GM10847 (cell line): ENCODE results near the gene SELE.

Experiments used
- POLR2A ChIP-seq: IDR thresholded peaks from 2 replicates; pipeline ENCODE4 v1.6.1; 2011; ENCODE audit not compliant: insufficient read length; ENCODE audit errors: extremely low read depth

Gene SELE

DNA sequence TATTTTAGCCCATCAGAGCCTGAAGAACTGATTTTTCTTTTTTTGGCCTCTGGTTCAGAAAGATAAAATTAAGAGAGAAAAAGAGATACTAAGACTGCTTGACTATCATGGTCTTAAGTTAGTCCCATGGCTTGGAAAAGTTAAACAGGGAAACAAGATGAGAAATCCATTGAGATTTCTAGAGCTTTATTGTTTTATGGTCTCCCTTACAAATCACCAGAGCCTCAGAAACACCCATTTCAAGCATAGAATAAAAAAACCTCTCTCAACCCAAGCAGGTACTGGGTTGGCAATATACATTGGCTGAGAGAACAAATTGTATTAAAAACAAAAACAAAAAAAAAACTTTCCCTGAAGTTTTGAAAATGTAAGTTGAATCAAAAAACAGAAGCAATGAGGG, 3.9 kb downstream of the SELE start:
- no peak for TF ChIP-seq POLR2A

DNA sequence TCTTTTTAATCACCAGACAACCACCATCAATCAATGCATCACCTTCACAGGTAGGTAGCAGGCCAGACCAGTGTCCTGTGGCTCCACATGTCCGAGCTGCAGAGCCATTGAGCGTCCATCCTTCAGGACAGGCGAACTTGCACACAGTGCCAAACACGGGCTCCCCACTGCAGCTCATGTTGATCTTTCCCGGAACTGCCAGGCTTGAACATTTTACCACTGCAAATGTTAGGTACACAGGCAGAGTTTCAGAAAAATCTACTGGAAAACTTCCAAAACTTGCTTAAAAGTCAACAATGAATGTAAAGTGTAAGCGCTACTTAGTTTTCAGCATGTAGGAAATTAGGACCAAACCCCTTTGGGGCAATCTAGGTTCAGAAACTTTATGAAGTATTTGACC, 6.6 kb downstream of the SELE start:
- no peak for TF ChIP-seq POLR2A

DNA sequence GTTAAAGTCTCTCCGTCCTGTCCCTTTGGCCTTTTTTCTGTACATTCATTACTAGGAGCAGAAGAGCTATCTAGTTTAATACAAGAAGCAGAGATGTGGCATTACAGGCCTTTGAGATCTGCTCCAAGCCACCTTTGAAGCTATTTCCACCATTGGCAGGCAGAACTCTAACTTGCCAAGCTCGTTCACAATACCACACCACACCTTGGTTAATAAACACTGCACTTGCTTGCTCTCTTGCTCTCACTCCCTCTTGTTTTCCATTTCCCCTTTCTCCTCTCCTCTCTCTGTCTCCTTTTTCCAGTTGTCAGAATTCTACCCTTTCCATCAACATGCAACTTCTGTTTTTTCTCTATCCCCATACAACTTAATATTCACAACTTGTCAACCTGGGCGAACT, 7.0 kb downstream of the SELE start:
- no peak for TF ChIP-seq POLR2A

DNA sequence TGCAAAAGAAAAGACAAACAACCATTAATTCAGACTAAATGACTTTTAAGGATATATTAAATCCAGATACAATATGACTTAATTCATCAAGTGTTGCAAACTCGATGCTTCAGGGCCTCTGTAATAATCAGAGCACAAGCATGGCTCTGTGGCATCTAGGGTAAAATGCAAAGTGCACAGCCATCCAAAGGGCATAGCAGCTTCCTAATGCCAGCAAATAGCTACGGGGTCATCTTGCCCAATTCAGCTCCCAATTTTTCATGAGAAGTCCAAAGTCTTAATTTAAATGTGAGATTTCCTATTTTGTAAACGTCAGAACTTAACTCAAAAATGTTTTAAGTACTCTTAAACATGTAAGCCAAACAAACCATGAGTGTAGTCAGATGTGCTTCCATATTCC, 7.9 kb downstream of the SELE start:
- TF ChIP-seq POLR2A, result no peak

DNA sequence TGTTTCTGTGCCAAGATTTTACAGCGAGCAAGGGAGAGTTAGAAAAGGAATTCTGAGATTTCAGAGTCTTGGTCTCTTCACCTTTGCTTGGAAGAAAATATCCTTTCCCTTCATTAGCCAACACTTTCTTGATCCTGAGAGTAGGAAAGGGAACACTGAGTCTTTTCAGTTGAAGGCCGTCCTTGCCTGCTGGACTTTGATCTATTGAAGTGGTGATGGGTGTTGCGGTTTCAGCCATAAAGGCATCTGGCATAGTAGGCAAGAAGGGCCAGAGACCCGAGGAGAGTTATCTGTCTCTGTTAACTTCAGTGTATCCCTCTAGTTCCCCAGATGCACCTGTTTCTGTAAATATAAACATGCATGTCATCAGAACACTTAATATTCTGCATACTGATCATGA, 9.7 kb downstream of the SELE start:
- no peak for TF ChIP-seq POLR2A

DNA sequence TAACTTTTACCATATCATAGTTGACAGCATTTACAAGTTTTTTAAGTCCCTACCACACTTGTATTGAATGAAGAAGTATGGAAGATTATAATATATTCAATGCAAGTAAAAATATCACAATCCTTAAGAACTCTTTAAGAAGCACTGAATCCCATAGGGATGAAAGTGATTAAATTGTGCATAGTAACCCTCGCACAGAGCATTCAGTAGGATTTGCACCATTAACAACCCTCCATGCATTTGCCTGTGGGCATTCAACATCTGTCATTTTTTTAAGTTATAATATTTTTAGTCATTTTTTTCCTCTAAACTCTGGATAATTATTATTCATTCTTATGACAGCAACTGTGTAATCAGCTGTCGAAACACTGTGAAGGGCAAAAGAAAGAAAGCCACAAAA, 10.1 kb downstream of the SELE start:
- TF ChIP-seq POLR2A, result no peak

DNA sequence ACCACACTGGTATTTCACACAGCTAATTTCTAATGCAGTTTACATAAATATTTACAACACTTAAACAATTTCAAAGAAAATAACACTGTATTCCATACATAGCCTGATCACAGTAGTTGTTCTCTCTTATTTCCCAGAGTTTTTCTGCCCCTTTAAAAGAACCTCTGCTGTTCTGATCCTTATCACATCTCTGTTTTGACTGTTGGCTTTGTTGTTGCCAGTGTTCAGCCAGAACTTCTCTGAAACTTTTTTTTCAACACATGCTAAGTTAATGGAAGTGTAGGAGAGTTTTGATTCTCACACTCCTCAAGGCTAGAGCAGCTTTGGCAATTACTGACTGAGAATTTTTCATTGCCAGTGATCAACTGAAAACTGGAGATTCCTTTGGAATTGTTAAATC, 11.1 kb downstream of the SELE start:
- TF ChIP-seq POLR2A, result no peak

DNA sequence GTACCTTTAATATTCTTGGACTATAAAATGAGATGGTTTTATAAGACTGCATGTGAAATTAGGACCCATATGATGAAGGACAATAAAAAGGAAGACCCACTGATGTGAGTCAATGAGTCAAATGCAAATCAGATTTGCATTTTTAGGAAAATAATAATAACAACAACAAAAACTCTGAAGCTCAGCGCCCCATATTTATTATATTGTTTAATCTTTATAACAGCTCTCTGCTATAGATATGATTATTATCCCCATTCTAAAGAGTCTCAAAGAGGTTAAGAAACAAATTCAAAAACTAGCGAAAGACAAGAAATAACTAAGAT, 21.6 kb downstream of the SELE start:
- no peak for TF ChIP-seq POLR2A

DNA sequence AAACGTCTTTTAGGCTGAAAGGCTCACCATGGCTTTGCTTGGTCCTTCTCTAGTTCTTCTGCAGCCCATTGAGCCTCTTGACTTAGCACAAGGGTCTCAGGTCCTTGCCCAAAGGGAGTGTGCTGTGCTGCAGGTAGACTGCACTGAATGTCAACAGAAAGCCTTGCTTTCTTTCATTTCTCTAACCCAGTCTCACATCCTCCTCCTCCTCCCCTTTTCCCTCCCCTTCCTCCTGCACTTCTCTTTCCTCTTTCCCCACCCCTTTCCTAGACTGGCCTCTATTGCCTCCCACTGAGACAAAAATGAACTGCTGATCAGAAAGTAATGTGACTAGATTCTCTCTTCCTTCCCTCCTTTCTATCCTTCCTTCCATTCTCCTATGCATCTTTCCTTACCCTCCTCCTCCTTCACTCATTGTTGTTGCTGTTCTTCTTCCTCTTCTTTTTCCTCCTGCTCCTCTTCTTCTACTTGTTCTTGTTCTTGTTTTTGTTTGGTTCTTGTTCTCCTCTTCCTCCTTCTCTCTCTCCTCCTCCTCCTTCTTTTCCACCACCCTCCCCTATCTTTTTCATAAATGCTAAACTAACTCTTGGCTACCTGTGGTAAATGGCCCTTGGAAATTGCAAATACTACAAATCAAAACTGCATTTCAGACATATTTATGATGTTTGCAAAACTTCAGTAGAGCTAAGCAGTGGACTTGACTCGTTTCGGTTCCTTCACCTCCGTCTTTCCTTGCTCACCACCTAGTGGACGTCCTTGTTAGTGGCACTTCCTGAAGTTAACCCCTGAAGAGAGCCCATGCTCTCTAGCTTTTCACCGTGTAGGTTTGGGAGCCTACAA, 22.2 kb downstream of the SELE start, which contains the start of gene SELL:
TSS of gene SELL (minus strand) at position 152 of the 840 bp plus-strand sequence. CDS start at position 30, 122 bp downstream.
- peak; percentile 49 for TF ChIP-seq POLR2A

DNA sequence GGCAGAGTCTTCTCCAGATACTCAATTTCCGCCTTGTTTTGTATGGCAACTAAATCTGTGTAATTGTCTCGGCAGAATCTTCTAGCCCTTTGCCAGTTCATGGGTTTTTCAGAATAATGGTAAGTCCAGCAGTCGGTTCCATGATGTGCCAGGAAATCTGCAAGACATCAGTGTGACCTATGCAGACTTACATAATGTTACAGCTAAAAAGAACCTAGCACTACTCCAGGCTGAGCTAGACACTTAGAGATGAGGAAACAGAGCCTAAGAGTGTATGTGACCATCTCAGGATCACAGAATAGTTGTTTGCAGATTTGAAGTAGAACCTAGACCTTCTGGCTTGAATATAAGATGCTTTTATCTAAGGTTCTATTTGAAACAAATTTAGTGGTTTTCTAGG, 25.2 kb downstream of the SELE start:
- TF ChIP-seq POLR2A, result no peak

DNA sequence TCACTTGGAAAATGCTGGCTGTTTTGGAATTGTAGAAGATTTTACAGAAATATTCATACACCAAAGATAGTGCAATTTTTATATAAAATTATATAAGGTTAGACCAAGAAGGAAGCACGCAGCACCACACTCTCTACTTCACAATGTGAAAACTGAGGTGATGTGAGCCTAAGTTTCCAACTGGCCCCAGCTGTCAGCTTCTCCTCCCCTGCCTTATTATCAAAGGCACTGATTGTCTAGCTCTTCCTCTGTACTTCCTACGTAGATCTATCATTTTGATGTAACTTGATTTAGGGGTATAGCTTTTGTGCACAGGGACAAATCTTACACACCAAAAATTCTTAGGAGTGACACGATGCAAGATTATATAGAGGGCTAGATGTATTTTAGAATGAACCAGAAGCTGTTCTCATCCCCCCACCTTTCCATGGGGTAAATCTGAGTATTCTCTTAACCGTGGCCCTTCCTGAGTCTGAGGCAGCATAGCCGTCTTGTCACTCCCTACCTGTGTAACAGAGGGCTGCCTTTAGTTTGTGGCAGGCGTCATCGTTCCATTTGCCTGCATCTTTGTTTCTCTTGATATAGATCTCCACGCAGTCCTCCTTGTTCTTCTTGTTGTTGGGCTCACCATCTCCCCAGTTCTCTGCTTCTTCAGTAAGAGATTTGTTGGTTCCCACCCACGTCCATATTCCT, 25.8 kb downstream of the SELE start:
- TF ChIP-seq POLR2A, result no peak

DNA sequence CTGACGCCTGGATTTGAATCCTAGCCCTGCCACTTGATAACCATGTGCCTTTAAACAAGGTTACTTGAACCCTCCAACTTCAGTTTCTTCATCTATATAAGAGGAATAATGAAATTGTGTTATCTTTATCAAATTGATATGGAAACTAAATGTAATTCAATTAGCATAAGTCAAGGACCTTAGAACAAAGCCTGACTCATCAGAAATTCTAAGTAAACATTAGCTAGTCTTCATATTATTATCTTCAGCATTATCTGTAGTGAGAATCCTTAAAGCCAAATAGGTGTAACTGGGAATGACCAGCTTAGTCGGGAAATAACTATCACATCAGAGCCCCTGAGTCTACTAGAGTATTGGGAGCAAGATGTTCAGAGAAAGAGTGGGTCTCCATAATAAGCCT, 29.1 kb downstream of the SELE start:
- no peak for TF ChIP-seq POLR2A

DNA sequence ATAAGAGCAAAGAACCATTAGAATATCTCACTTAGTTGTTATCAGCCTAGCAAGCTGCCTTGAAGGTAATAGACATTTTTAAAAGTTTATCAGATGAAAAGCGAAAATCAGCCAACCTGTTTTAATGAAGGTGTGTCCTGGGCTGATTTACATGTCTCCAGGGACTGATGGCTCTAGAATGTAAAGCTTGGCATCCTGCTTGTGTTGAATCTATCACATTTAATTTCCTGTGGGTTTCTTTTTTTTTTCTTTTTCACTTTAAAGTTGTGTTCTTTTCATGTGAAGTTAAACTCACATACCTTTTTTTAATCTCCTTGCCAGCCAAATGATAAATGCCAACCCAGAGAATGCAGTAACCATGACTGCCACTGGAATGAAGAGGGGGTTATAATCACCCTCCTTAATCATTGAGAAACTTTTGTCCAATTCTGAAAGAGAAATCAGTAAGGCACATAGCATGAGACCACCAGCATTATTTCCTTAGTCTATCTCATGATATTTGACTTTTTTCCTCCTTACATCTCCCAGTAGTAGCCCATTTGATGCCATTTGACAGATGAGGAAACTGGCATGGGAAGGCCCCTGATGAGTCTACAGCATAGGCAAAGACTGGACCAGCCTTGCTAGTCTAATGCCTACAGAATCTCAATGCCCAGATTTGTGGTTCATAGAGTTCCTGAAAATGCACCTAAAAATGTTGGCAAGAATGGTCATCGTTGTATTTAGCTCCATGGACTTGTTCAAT, 32.4 kb downstream of the SELE start:
- no peak for TF ChIP-seq POLR2A

DNA sequence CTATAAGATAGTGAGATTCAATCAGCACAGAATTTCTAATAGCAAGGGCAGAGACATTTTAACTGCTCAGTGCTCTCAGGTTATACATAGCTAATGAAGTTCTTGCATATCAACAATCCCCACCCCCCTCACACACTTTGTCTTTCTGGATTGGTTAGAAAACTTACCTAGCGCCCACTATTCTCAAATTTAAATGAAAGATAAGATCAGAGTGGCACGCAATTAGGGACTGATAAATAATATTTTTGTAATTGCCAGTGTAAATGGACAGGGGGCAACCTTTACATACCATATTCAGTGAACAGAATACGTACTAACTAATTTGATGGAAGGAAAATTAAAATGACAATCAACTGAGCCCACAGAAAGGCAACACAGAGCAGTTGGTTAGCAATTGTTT, 34.2 kb downstream of the SELE start:
- no peak for TF ChIP-seq POLR2A

DNA sequence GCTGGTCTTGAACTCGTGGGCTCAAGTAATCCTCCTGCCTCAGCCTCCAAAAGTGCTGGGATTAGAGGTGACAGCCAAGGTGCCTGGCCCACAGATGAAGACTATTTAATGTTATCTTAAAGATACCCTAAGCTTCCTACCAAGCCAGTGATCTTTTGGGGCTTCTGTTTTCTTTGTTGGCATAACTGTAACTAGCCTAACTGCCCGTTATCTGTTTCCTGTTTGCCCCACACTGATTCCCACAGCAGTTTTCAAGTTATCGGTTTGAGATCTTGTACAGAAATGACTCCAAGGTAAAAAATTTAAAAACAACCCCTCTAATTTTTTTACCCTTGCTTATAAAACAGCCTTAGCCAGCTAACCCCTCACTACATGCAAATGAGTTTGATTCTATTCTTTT, 34.9 kb downstream of the SELE start:
- no peak for TF ChIP-seq POLR2A

DNA sequence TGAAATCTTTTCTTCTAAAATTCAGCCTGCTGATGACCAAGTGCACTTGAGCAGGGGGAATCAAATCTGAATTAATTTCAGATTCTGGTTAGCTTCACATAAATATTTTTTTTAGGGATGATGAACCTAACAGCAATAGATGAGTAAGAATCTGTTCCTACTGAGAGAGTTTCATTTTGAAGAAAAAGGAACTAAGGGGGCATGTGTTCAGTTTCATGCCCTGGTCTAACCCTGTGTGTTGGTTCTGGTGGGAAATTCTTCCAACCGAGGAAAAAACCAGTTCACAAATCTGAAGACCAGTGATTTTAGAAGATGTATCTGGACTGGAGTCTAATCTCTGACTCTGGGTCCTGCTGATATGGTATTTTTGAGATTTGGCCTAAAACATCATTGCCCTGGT, 36.1 kb downstream of the SELE start:
- TF ChIP-seq POLR2A, result no peak
